Right kidney (tissue), 9 donors: ENCODE measurements around the gene TNNT1.
A peak's percentile ranks its signal among the peaks of the same experiment; 100 is the strongest.
"Not testable (repeated sequence)": the region's sequence is repeated elsewhere in the genome, so short reads cannot be mapped to it uniquely, and the experiment has no call there.

Source experiments
- DNase-seq: peaks from one replicate; pipeline ENCODE4 v3.0.0-alpha.2; 2016
- long read RNA-seq, 8 donors: transcript quantifications; one replicate each; lab custom pipeline, GENCODE V29; 2026

Gene TNNT1, protein sequence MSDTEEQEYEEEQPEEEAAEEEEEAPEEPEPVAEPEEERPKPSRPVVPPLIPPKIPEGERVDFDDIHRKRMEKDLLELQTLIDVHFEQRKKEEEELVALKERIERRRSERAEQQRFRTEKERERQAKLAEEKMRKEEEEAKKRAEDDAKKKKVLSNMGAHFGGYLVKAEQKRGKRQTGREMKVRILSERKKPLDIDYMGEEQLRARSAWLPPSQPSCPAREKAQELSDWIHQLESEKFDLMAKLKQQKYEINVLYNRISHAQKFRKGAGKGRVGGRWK
- long read RNA-seq, donor 1, partial matches to known transcripts = 0 of 2 reads
- long read RNA-seq, donor 1, other reads (novel, unspliced or antisense) = 0 of 2 reads
- long read RNA-seq, donor 2, partial matches to known transcripts = 0 of 1 reads
- long read RNA-seq, donor 2, other reads (novel, unspliced or antisense) = 0 of 1 reads
- long read RNA-seq, donor 3 = 0 reads
- long read RNA-seq, donor 4, partial matches to known transcripts = 0 of 1 reads
- long read RNA-seq, donor 4, other reads (novel, unspliced or antisense) = 0 of 1 reads
- long read RNA-seq, donor 5, partial matches to known transcripts = 0 of 2 reads
- long read RNA-seq, donor 5, other reads (novel, unspliced or antisense) = 0 of 2 reads
- long read RNA-seq, donor 6, partial matches to known transcripts = 0 of 2 reads
- long read RNA-seq, donor 6, other reads (novel, unspliced or antisense) = 0 of 2 reads
- long read RNA-seq, donor 7, partial matches to known transcripts = 0 of 1 reads
- long read RNA-seq, donor 7, other reads (novel, unspliced or antisense) = 0 of 1 reads
- long read RNA-seq, donor 8, partial matches to known transcripts = 0 of 1 reads
- long read RNA-seq, donor 8, other reads (novel, unspliced or antisense) = 0 of 1 reads

DNA sequence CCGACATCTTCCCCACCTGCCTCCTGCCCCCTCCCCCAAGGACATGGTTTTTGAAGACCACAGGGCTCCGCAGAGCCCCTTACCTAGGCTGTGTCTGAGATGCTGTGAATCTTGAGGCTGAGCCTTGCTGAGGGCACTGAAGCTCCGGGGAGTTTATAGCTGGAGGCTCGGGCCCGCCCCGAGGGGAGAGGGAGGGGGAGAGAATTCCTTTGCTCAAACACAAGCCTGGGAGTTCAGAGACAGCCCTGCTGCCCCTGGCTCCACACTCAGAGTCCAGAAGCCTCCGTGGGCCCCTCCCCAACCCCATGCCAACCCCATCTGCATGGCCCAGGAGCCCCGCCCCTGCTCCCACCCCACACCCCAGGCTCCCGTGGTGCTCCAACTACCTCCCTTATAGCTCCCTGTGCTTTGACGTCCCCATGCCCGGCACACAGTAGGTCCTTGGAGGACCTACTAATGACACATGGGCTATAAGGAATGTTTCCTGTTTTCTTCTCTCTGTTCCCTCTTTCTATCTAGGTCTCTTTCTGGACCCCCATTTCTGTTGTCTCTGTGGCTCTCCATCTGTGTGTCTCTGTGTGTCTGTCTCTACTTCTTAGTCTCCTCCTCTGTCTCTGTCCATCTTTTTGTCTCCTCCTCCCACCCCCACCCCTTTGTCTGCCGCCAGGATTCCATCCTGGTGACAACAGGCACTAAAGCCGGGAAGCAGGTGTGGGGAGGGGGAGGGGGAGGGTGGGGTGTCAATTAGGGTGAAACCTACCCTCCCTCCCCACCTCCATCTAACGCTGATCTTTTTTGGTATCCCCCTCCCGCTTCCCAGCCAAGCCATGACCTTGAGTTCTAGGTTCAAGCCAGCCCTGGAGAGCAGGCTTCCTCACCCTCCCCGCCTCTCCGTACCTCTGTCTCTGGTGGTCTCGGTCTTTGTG, at the start of gene TNNT1:
Gene TNNT1, minus strand, starts transcription at position 129 of the 926 bp plus-strand sequence. CDS start 2,049 bp downstream, outside the sequence.
- no peak for DNase-seq

DNA sequence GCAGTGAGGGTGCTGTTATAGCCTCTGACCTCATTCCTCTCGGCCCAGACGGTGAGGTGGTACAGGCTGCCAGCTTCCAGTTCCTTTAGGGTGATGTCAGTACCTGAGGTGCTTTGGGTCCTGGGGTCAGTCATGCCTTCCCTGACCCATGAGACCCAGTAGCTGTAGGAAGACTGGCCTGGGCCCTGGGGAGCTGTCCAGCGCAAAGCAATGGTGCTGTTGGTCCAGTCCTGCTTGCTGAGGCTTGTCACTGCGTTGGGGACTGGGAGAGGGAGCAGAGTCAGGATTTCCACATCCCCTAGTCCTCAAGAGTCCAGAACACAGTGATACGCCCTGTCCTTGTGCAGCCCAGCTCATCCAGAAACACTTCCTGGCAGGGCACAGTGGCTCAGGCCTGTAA, 49.6 kb upstream of the TNNT1 start:
- no peak for DNase-seq

DNA sequence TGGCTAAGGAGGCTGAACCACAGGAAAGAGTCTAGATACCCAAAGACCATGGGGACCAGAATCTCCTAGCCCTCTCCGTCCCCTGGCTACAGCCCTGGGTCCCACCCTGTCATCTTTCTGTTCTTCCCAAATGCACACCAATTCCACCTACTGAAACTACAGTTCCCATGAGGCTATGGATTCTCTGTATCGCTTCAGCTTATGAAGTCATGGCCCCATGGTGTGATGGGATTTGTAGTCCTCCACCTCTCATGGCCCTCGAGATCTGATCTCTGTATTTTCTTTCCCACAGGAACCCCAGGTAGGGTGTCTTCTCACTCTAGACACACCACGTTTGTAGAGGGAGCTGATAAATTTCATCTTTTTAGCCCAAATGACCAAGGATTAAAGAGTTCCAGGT, 48.5 kb upstream of the TNNT1 start:
- no peak for DNase-seq

DNA sequence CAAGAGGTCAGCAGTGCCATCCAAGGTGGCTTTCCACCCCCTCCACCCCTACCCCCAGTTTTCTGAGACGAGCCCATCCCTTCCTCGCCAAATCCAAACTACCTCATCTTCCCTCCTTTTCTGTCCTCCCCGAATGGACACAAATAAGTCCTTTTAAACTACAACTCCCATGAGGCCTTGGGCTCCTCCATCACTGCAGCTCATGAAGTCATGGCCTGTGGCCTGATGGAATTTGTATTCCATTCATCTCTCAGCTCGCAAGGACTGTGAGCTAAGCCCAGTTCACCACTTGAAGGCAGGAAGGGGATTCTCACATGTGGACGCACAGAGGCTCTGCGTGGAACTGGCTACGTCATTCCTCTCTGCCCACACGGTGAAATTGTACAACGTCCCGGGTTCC, 47.8 kb upstream of the TNNT1 start:
- no peak for DNase-seq

DNA sequence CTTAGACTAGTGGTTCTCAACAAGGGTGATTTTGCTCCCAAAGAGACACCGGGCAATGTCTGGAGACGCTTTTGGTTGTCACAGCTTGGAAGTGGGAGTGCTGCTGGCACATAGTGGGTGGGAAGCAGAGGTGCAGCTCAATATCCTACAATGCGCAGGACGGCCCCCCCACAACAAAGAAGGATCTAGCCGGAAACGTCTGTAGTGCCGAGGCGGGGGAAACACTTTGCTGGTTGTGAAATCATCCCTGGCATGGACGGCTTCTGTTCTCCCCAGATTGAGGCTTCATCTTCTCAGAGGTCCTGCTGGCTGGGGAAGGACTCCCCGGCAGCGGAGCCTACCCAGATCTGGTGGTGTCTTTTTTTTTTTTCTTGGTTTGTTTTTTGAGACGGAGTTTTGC, 44.5 kb upstream of the TNNT1 start:
- no peak for DNase-seq

DNA sequence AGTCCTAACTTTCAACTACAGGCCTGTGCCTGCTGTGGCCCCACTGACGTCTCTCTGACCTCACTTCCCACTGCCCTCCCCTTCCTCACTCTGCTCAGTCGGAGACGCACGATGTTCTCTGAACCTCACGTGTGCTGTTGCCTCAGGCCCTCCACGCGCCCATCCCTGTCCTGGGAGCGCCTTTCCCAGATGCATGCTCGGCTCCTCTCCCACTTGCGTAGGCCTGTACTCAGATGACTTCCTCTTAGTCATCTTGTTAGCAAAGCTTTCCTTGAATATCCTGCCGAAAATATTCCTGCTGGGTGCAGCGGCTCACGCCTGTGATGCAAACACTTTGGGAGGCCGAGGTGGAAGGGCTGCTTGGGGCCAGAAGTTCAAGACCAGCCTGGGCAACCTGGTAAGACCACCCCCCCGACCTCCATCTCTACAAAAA, 40.4 kb upstream of the TNNT1 start:
- no peak for DNase-seq

DNA sequence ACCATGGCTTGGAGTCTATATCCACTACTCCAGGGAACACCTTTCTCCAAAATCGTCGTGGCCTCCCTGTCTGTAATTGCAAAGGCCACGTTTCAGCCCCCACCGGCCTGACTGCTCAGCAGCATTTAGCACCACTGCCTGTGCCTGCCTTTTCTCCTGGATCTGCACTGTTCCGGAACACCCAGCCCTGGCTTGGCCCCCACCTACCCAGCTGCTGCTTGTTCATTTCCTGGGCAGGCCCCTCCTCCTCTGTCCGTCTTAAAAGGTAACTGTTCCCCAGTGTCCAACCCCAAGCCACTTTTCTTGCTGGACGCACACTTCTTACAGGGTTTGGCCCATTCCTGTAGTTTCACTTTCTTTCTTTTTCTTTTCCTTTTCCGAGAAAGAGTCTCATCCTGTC, 39.6 kb upstream of the TNNT1 start:
- no peak for DNase-seq

DNA sequence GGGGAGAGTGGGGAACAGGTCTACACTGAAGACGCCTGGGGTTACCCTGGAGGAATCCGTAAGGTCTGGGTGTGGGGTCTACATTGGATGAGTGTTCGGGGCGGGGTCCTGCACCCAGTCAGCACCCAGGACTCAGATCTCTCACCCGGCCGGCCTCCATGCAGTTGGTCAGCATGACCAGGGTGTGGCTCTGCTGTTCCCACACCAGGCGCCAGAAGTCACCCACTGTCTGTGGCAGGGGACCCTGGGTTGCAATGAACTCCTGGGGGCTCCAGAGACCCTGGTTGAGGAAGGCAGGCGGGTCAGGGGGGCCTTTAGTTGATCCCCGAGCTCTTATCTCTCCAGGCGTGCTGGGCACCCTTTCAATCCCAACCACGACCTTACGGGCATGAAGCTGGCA, 37.1 kb upstream of the TNNT1 start:
- DNase-seq = no peak

DNA sequence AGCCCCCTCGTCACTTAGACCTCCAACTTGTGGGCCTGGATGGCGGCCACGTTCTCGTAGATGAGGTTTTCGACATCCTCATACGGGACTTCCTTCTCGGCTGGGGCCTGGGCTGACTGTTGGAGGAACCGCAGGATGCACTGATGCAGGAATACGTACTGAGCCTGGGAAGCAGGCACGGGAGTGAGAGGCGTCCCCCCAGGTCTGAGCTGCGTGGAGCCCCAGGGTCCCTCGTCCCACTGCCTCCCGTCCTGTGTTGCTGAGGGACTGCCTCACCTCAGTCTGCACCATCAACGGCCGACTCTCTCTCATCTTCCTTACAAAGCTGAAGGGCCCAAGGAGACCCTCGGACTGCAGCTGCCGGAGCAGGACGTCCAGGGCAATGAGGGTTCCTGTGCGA, 32.7 kb upstream of the TNNT1 start:
- no peak for DNase-seq

DNA sequence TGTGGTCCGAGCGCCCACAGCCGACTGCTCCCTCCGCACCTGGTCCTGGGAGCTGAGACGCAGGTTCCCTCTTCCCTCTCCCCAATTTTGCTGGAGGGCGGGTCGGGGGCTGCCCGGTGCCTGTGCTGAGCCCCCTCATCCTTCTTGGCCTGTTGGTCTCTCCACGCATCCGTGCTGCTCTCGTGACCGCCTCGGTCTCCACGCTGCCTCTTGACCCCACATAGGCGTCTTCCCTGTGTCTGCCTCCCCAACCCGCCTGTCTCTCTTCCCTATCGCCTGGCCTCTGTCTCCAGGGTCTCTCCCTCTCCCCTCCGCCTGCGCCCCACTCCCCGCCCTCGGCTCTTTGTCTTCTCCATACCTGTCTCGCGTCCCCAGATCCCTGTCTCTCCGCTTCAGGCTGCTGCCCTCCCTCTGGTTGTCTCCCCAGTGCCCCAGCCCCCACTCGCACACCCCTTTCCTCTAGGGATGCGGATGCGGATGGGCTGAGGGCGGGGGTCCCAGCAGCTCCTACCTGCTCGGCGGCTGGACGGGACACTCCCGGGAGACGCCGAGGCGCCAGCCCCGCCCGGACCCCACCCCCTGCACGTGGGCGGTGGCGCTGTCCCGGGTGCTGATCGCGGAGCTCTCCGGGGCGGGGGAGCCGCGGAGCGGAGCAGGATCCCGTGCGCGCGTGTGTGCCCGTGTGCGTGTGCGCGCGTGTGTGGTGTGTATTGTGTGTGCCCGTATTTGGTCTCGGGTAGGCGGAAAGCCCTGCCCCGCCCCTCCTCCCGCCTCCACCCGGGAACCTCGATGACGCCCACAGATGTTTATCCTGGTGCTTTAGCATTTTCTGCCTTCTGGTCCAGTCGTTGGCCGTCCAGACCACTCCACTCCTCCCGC, 30.8 kb upstream of the TNNT1 start, which contains the start of gene SYT5:
Gene SYT5, minus strand, starts transcription at position 684 of the 879 bp plus-strand sequence. CDS start 1,248 bp downstream, outside the sequence.
- peak; percentile 55 for DNase-seq

DNA sequence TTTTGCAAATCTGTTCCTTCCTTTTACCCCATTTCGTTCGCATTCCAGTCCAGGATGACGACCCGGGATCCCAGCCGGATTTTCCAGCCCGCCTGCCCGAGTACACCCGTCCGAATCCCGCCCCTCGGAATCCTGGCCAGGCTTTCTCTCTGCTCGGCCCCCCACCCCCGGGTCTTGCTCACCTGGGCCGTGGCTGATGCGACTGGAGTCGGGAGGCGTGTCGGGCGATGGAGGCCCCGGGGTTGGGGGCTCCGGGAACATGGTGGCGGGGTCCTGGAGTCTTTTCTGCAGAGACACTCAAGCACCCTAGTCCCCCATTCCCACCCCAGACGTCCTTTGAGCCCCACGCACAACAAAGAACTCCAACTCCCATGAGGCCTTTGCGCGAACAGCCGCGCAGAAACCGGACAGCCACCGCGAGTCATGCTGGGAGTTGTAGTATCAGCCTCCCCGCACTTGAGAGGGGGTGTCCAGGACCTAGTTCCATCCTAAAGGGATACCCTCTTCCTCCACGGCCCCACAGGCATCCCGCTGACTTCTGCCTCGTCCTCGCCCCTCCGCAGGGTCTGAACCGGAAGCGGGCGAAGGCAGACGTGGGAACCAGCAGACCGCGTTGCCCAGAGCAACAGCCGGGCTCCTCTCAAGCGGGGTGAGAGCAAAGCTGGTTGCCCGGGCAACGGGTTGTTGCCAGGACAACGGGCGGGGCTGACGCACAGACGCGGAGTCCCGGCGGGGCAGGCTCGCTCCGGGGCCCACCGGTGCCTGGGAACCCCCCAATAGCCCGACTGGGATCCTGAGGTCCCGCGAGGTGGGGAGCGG, 30.0 kb upstream of the TNNT1 start:
- DNase-seq = peak; percentile 83

DNA sequence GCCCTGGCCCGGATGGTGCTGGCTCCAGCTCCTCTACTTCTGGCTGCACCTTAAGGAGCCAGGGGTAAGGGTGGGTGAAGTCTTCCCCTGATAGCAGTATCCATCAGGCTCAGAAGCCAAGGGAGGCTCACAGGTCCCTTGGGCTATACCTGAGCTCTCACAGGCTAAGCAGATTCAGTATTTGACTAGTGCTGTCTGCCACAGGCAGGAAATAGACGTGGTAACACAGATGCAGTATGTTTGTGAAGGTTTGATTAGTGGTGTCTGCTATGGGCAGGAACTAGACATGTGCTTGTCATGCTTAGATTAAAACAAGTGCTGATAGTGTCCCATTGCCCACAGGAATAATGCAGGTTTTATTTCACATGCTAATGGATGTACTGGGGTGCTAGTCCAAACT, 27.1 kb upstream of the TNNT1 start:
- no peak for DNase-seq

DNA sequence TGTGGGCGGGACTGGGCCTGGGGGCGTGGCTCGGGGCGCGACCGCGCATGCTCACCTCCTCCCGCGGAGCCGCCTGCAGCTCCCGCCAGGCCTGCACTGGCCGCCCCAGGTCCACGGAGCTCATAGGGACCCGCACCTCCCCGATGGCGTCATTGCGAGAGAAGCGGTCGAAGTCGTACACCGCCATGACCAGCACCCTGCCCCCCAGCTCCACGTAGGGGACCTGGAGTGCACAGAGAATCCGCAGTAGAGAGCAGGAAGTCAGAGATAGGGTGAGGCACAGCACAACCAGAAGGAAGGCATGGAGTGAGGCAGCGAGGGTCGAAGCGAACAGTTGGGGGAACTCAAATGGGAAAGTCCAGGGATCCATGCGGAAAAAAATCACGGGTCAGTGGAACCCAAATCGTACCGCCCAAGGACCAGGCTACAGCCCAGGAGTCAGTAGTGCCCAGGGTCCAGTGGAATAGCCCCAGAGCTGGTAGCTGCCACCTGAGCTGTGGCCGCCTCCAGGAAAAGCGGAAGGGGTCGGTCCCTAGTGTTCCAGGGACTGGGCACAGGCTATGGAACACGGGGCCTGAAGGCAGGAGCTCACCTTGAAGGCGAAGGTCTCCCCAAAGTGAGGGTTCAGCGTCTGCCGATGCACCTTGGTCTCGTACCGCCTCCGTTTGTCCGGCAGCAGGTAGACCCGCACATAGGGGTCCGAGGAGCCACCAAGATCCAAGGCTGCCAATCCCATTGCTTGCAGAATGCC, 26.3 kb upstream of the TNNT1 start:
- no peak for DNase-seq

DNA sequence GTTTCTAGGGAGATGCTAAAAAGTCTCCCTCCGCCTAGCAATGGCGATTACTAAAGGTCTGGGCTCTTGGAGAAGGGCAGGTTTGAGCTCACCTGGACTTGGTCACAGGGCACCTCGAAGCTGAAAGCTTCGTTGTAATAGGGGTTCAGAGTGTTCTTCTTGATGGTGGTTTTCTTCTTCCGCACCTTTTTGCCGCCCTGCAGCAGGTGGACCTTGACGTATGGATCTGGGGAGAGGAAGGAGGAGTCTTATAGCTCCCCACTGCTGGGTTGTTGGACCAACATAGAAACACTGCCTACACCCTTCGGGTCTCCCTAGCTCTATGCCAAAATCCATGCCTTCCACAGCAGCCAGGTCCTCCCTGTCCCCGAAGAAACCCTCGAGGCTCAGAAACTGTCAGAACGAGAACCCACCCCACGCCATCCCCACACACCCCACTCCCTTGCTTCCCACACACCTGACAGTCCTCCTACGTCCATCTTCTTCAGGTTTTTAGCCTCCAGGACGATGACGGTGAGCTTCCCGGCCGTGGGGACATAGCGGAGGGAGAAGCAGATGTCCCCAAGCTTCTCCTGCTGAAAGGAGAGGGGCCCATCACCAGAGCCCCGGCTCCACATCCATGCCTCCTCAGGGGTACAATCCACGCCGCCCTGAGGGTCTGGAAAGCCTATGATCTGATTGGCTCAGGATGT, 25.6 kb upstream of the TNNT1 start:
- DNase-seq = no peak

DNA sequence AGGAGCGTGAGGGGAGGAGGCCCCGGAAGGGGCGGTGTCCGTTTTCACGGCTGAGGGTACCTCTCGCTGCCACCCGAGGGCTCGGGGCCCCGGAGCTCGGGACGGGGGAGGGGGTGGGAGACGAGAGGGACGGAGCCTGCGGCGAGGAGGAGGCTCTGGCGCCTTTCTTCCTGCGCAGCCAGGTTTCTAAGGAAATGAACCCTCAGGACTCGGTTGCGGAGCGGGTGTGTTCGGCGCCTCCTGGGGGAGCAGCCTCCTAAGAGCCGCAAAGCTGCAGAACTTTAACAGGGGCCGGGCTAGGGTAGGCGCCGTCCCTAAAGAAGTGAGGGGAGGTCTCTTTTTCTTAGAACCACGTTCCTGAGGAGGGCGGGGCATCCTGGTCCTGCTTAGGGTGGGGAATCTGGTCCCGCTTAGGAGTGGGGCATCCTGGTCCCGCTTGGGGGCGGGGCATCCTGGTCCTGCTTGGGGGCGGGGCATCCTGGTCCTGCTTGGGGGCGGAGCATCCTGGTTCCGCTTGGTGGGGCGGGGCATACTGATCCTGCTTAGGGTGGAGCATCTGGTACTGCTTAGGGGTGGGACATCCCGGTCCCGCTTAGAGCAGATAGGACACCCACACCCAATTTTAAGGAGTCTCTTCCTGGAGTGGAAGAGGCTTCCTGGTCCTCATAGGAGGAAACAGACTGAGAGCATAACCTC, 24.9 kb upstream of the TNNT1 start:
- peak; percentile 52 for DNase-seq

DNA sequence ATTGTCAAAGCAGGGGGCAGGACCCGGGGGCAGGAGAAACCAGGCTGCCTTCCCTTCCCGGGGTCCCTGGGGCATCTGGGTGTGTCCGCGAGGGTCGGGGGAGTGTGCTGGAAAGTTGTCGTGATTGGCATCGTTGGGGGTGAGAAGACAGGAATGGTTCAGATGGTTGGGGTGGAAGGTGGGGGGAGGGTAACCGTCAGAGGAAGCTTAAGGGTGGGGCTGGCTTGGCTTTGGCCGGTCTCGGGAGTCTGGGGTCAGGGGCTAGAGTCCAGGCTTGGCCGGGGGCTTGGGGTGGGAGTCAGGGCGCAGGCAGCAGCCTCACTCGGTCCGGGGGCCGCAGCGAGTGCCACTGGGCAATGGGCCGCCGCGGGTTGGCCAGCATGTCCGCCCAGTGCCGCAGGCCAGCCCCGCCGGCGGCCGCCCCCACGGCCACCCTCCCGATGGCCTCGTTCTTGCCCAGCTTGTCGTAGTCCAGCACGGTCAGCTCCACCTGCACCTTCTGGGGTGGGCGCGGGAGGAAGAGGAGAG, 24.2 kb upstream of the TNNT1 start:
- no peak for DNase-seq

DNA sequence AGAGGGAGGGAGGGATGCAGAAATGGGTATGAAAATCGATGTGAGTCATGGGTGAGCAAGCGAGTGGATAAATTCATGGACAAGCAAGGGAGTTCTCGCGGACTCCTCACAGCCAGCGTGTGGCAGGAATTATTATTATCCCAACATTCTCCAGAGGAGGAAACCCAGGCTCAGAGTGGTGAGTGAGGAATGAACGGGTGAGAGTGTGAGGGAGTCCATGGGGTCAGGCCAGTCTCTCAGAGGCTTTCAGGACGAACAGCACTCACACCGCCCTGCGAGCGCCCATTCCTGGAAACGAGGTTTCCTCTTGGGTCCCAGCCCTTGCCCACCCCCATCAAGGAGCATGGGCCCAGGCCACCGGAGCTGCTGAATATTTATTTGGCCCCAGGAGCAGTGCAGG, 23.7 kb upstream of the TNNT1 start:
- no peak for DNase-seq

DNA sequence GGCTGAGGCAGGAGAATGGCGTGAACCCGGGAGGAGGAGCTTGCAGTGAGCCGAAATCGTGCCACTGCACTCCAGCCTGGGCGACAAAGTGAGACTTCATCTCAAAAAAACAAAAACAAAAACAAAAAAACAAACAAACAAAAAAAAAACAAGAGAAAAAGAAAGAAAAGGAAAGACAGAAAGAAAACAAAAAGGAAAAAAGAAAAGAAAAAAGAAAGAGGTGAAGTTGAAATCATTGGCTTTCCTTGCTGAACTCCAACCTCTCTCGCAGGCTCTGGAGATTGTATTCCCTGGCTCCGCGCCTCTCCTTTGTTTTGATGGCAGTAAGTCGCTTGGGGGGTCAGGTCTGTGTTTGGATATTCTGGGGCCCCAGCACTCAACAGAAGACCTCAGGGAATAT, 23.3 kb upstream of the TNNT1 start:
- DNase-seq = not testable (repeated sequence)
